ENCODE measurements around the gene IGSF6. TPM values are rescaled to one million over a fixed set of nuclear protein-coding genes. Genes with fewer than 3 reads are reported as not detected.

The IGSF6 gene
- polyA plus RNA-seq, 1 of the 3 experiments (the other 2 are of a cell fraction), result not detected

- CTCF ChIA-PET, result interaction anchor here (1.1 to 2.3 kb wide), 2 partner anchors 10 to 61 kb away, joined by 4 to 20 read pairs; no protein-coding TSS in a partner anchor
These were observed 4.7 kb downstream of the IGSF6 start for GRCh38 chr16:21647562-21648164.

More at GRCh38 chr16:21647562-21648164, 4.7 kb downstream of the IGSF6 start:
- H2AFZ ChIP-seq (ENCODE audit: low read depth), result no peak overlapping the region
- H3K4me2 ChIP-seq, result no peak overlapping the region
- no peaks in the 10 kb centered on the region for H3K9me3 ChIP-seq
- TF ChIP-seq, protein P1, sequence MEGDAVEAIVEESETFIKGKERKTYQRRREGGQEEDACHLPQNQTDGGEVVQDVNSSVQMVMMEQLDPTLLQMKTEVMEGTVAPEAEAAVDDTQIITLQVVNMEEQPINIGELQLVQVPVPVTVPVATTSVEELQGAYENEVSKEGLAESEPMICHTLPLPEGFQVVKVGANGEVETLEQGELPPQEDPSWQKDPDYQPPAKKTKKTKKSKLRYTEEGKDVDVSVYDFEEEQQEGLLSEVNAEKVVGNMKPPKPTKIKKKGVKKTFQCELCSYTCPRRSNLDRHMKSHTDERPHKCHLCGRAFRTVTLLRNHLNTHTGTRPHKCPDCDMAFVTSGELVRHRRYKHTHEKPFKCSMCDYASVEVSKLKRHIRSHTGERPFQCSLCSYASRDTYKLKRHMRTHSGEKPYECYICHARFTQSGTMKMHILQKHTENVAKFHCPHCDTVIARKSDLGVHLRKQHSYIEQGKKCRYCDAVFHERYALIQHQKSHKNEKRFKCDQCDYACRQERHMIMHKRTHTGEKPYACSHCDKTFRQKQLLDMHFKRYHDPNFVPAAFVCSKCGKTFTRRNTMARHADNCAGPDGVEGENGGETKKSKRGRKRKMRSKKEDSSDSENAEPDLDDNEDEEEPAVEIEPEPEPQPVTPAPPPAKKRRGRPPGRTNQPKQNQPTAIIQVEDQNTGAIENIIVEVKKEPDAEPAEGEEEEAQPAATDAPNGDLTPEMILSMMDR (IDR thresholded peaks at IDR 0.05), result no peak
- TF ChIP-seq, protein P2, sequence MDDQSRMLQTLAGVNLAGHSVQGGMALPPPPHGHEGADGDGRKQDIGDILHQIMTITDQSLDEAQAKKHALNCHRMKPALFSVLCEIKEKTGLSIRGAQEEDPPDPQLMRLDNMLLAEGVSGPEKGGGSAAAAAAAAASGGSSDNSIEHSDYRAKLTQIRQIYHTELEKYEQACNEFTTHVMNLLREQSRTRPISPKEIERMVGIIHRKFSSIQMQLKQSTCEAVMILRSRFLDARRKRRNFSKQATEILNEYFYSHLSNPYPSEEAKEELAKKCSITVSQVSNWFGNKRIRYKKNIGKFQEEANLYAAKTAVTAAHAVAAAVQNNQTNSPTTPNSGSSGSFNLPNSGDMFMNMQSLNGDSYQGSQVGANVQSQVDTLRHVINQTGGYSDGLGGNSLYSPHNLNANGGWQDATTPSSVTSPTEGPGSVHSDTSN (IDR thresholded peaks at IDR 0.05), result no peak
- TF ChIP-seq RFX5 (IDR thresholded peaks at IDR 0.05; ENCODE audit: low read length) (no peak), MEF2A (IDR thresholded peaks at IDR 0.05; ENCODE audit: borderline replicate concordance, low read depth) (no peak), FOXJ3 (CRISPR knock-in tag; IDR thresholded peaks at IDR 0.05) (no peak), CHD2 (IDR thresholded peaks at IDR 0.05; ENCODE audit: low read length, partially characterized antibody) (no peak), EZH2phosphoT487 (IDR thresholded peaks at IDR 0.05; ENCODE audit: borderline replicate concordance, low read depth) (no peak), TAF1 (IDR thresholded peaks at IDR 0.05; ENCODE audit: borderline replicate concordance, low read depth, low read length) (no peak), EP300 (IDR thresholded peaks at IDR 0.05; ENCODE audit: borderline replicate concordance in 1 of 2, low read depth in 1 of 2, low read length in 1 of 2) (no peak), POLR2AphosphoS5 (IDR thresholded peaks at IDR 0.05; ENCODE audit: low read depth, low read length) (no peak), FOSL2 (IDR thresholded peaks at IDR 0.05; ENCODE audit: borderline replicate concordance, low read depth) (no peak), GATA2 (CRISPR knock-in tag; IDR thresholded peaks at IDR 0.05) (no peak), YY1 (IDR thresholded peaks at IDR 0.05; ENCODE audit: low read depth) (no peak), USF2 (IDR thresholded peaks at IDR 0.05; ENCODE audit: borderline replicate concordance, low read depth, low read length) (no peak), TCF12 (IDR thresholded peaks at IDR 0.05) (no peak), ELF1 (IDR thresholded peaks at IDR 0.05) (no peak), MXI1 (IDR thresholded peaks at IDR 0.05; ENCODE audit: low read depth, low read length) (no peak), NFIC (IDR thresholded peaks at IDR 0.05; ENCODE audit: borderline replicate concordance) (no peak), RXRA (IDR thresholded peaks at IDR 0.05; ENCODE audit: borderline replicate concordance, low read depth) (no peak)
- TF ChIP-seq, protein P3, sequence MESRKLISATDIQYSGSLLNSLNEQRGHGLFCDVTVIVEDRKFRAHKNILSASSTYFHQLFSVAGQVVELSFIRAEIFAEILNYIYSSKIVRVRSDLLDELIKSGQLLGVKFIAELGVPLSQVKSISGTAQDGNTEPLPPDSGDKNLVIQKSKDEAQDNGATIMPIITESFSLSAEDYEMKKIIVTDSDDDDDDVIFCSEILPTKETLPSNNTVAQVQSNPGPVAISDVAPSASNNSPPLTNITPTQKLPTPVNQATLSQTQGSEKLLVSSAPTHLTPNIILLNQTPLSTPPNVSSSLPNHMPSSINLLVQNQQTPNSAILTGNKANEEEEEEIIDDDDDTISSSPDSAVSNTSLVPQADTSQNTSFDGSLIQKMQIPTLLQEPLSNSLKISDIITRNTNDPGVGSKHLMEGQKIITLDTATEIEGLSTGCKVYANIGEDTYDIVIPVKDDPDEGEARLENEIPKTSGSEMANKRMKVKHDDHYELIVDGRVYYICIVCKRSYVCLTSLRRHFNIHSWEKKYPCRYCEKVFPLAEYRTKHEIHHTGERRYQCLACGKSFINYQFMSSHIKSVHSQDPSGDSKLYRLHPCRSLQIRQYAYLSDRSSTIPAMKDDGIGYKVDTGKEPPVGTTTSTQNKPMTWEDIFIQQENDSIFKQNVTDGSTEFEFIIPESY (IDR thresholded peaks at IDR 0.05; ENCODE audit: borderline replicate concordance, low read depth), result no peak
- no peak overlapping the region for H3K9ac ChIP-seq
- peaks cover 0 to 8% of the 10 kb centered on the region in 2 experiments for H3K36me3 ChIP-seq (replicated peaks in 1 of 2; ENCODE audit: control insufficient read depth in 1 of 2, insufficient read depth in 2 of 2, low read length in 1 of 2)
- H3K79me2 ChIP-seq (ENCODE audit: insufficient read depth), result peaks cover 67% of the 10 kb centered on the region
- no peak overlapping the region for H3K4me3 ChIP-seq (ENCODE audit: low read depth in 2 of 2, low read length in 1 of 2)
- H3K27ac ChIP-seq (ENCODE audit: low read depth in 2 of 2, low read length in 1 of 2), result no peak overlapping the region
- peaks cover 6% of the 10 kb centered on the region for H3F3A ChIP-seq (replicated peaks; ENCODE audit: insufficient read depth)
- DNase-seq, result no peak
- H4K20me1 ChIP-seq (ENCODE audit: insufficient read depth), result no peaks in the 10 kb centered on the region
- no peaks in the 10 kb centered on the region for H3K9me2 ChIP-seq
- WGBS (ENCODE audit: low lambda C conversion rate), result 95% methylated on average over 9 of the region's 9 CpGs
- POLR2A ChIA-PET, result no interaction called here
- H3K4me1 ChIP-seq (ENCODE audit: control insufficient read depth in 1 of 2, insufficient read depth in 2 of 2, low read depth in 1 of 2, low read length in 1 of 2), result peaks cover 0 to 5% of the 10 kb centered on the region in 2 experiments; a peak in 3 of 4 replicates
- no peaks in the 10 kb centered on the region for H3K27me3 ChIP-seq (ENCODE audit: insufficient read depth)
